Measurements from ENCODE around the gene HDGF.

Gene HDGF

GRCh38 chr1:156743367-156744302 is 7.8 kb downstream of the HDGF start:
- Histone ChIP-seq H3K27ac (ENCODE audit: low read depth, low read length) (no peak overlapping the region), H4K20me1 (ENCODE audit: control insufficient read depth, insufficient read depth, low read depth, low read length) (peaks cover 14% of the 10 kb centered on the region; the same call in 1 of the 2 replicates), H3K79me2 (ENCODE audit: control insufficient read depth, low read length) (peaks cover 62% of the 10 kb centered on the region), H3K9me3 (ENCODE audit: control insufficient read depth, insufficient read depth, low read length) (no peaks in the 10 kb centered on the region), H3F3A (ENCODE audit: control insufficient read depth, insufficient read depth) (peaks cover 33% of the 10 kb centered on the region), H3K27me3 (ENCODE audit: control insufficient read depth, low read length) (no peaks in the 10 kb centered on the region), H3K9me2 (replicated peaks; ENCODE audit: control insufficient read depth, low read length) (no peaks in the 10 kb centered on the region), H3K36me3 (ENCODE audit: control insufficient read depth, low read length) (peaks cover 82% of the 10 kb centered on the region), H3K4me2 (ENCODE audit: low read length) (no peak overlapping the region), H3K4me1 (ENCODE audit: control insufficient read depth, low read length) (peaks cover 56% of the 10 kb centered on the region), H3K4me3 (ENCODE audit: low read length) (no peak overlapping the region)
- no peak for TF ChIP-seq EZH2phosphoT487 (IDR thresholded peaks at IDR 0.05; ENCODE audit: borderline replicate concordance, low read length)
- TF ChIP-seq CTCF (IDR thresholded peaks at IDR 0.05; ENCODE audit: low read depth, low read length, poor library complexity, severe bottlenecking): no peak

DNA sequence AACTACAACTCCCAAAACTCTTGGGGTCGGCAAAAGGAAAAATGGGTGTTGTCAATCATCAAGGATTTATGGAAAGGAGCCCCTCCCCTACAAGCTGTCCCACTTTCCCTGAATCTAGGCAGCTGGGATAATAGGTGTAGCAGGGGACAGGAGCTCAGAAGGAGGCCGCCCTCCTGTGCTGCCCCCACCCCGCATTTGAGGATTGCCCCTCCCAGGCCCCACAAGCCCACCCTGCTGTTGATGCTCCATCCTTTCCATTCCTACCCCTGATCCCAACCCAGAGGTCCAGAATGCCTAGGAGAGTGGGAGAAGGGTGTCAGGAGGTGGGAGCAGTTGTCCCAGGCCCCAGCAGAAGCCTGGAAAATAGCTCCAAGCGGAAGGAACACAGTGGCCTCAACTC is 8.7 kb downstream of the HDGF start:
- Histone ChIP-seq H3K4me2 (ENCODE audit: low read length) (no peak overlapping the region), H3K36me3 (ENCODE audit: control insufficient read depth, low read length) (peaks cover 82% of the 10 kb centered on the region), H3K4me1 (ENCODE audit: control insufficient read depth, low read length) (peaks cover 47% of the 10 kb centered on the region), H3K9me2 (replicated peaks; ENCODE audit: control insufficient read depth, low read length) (no peaks in the 10 kb centered on the region), H4K20me1 (ENCODE audit: control insufficient read depth, insufficient read depth, low read depth, low read length) (peaks cover 8% of the 10 kb centered on the region; the same call in 1 of the 2 replicates), H3K27me3 (ENCODE audit: control insufficient read depth, low read length) (no peaks in the 10 kb centered on the region), H3K79me2 (ENCODE audit: control insufficient read depth, low read length) (peaks cover 58% of the 10 kb centered on the region), H3K9me3 (ENCODE audit: control insufficient read depth, insufficient read depth, low read length) (no peaks in the 10 kb centered on the region), H3K4me3 (ENCODE audit: low read length) (no peak overlapping the region), H3F3A (ENCODE audit: control insufficient read depth, insufficient read depth) (peaks cover 30% of the 10 kb centered on the region), H3K27ac (ENCODE audit: low read depth, low read length) (0 out of 2 replicates have a peak overlapping the region, but pooled peaks have one; percentile 60)
- TF ChIP-seq EZH2phosphoT487 (IDR thresholded peaks at IDR 0.05; ENCODE audit: borderline replicate concordance, low read length) (no peak), CTCF (IDR thresholded peaks at IDR 0.05; ENCODE audit: low read depth, low read length, poor library complexity, severe bottlenecking) (no peak)

DNA sequence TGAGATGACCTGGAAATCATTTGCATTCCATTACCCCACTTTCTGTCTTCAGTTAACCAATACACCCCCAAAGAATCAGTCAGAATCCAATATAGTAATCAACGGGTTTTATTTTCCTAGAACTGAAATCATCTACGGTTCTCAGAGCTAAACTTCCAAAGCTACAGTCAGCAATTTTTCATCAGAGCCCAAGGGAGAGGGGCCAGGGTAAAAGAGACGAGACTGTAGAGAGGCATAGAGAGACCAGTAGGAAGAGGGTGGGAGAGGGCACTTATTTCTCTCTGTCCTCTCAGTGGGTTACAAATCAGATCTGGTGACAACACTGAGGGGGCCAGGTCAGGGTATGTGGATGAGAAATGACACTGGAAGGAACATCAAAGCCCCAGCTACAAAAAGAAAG is 9.5 kb downstream of the HDGF start:
- peaks cover 30% of the 10 kb centered on the region for H3F3A ChIP-seq (ENCODE audit: control insufficient read depth, insufficient read depth)
- peaks cover 86% of the 10 kb centered on the region for H3K36me3 ChIP-seq (ENCODE audit: control insufficient read depth, low read length)
- H3K27ac ChIP-seq (ENCODE audit: low read depth, low read length): peak overlapping the region; percentile 60

More for the DNA sequence above, 9.5 kb downstream of the HDGF start:
- Histone ChIP-seq H3K4me3 (ENCODE audit: low read length) (peak overlapping the region; percentile 85), H3K79me2 (ENCODE audit: control insufficient read depth, low read length) (peaks cover 51% of the 10 kb centered on the region), H3K4me2 (ENCODE audit: low read length) (peak overlapping the region; percentile 83), H4K20me1 (ENCODE audit: control insufficient read depth, insufficient read depth, low read depth, low read length) (0 out of 2 replicates have a peak, but pooled peaks cover 4% of the 10 kb centered on the region), H3K9me3 (ENCODE audit: control insufficient read depth, insufficient read depth, low read length) (no peaks in the 10 kb centered on the region), H3K4me1 (ENCODE audit: control insufficient read depth, low read length) (peaks cover 40% of the 10 kb centered on the region), H3K27me3 (ENCODE audit: control insufficient read depth, low read length) (no peaks in the 10 kb centered on the region), H3K9me2 (replicated peaks; ENCODE audit: control insufficient read depth, low read length) (no peaks in the 10 kb centered on the region)
- no peak for TF ChIP-seq EZH2phosphoT487 (IDR thresholded peaks at IDR 0.05; ENCODE audit: borderline replicate concordance, low read length)
- no peak for TF ChIP-seq CTCF (IDR thresholded peaks at IDR 0.05; ENCODE audit: low read depth, low read length, poor library complexity, severe bottlenecking)
